IPS-11a (cell line): ENCODE measurements around the gene SCUBE3.

Experiments used
- H3K4me3 ChIP-seq: one replicate; pipeline ENCODE4 v1.5.1; 2013; ENCODE audit warnings: low read depth, low read length, control low read depth

The SCUBE3 gene

GRCh38 chr6:35213824-35214756 is at the start of gene SCUBE3:
Gene SCUBE3 (plus strand): TSS chr6:35213956. CDS start chr6:35214419, 463 bp downstream.
- H3K4me3 ChIP-seq: peak within 1 kb of the TSS; percentile 65

- H3K4me3 ChIP-seq: no peak overlapping the region
Measured at GRCh38 chr6:35164277-35164676, 49.5 kb upstream of the SCUBE3 start.

- H3K4me3 ChIP-seq: no peak overlapping the region
Measured at GRCh38 chr6:35164868-35165267, 48.9 kb upstream of the SCUBE3 start.

GRCh38 chr6:35165630-35166071 is 48.1 kb upstream of the SCUBE3 start:
- H3K4me3 ChIP-seq: no peak overlapping the region

- H3K4me3 ChIP-seq: no peak overlapping the region
Measured at GRCh38 chr6:35166116-35166515, 47.6 kb upstream of the SCUBE3 start.

GRCh38 chr6:35166520-35166919 is 47.2 kb upstream of the SCUBE3 start:
- H3K4me3 ChIP-seq: no peak overlapping the region

- H3K4me3 ChIP-seq: no peak overlapping the region
Measured at GRCh38 chr6:35167505-35167904, 46.3 kb upstream of the SCUBE3 start.

GRCh38 chr6:35168461-35168861 is 45.3 kb upstream of the SCUBE3 start:
- H3K4me3 ChIP-seq: no peak overlapping the region

- H3K4me3 ChIP-seq: no peak overlapping the region
Measured at GRCh38 chr6:35170166-35170565, 43.6 kb upstream of the SCUBE3 start.

GRCh38 chr6:35170891-35171290 is 42.9 kb upstream of the SCUBE3 start:
- no peak overlapping the region for H3K4me3 ChIP-seq

- H3K4me3 ChIP-seq: no peak overlapping the region
Measured at GRCh38 chr6:35173044-35173426, 40.7 kb upstream of the SCUBE3 start.

- H3K4me3 ChIP-seq: no peak overlapping the region
Measured at GRCh38 chr6:35173427-35174087, 40.2 kb upstream of the SCUBE3 start.

GRCh38 chr6:35174088-35174434 is 39.7 kb upstream of the SCUBE3 start:
- H3K4me3 ChIP-seq: no peak overlapping the region

GRCh38 chr6:35174501-35174900 is 39.3 kb upstream of the SCUBE3 start:
- H3K4me3 ChIP-seq: no peak overlapping the region

- no peak overlapping the region for H3K4me3 ChIP-seq
Measured at GRCh38 chr6:35176301-35177024, 37.3 kb upstream of the SCUBE3 start.

- no peak overlapping the region for H3K4me3 ChIP-seq
Measured at GRCh38 chr6:35177157-35177556, 36.6 kb upstream of the SCUBE3 start.

- H3K4me3 ChIP-seq: no peak overlapping the region
Measured at GRCh38 chr6:35177596-35177995, 36.2 kb upstream of the SCUBE3 start.

- no peak overlapping the region for H3K4me3 ChIP-seq
Measured at GRCh38 chr6:35178012-35178411, 35.7 kb upstream of the SCUBE3 start.

- H3K4me3 ChIP-seq: no peak overlapping the region
Measured at GRCh38 chr6:35178932-35179832, 34.6 kb upstream of the SCUBE3 start.

GRCh38 chr6:35179901-35180535 is 33.7 kb upstream of the SCUBE3 start:
- H3K4me3 ChIP-seq: no peak overlapping the region
